ENCODE data around the gene FHAD1.
"Not testable (repeated sequence)": the region's sequence is repeated elsewhere in the genome, so short reads cannot be mapped to it uniquely, and the experiment has no call there.

FHAD1 gene

GRCh38 chr1:15303935-15304334, 56.9 kb downstream of the FHAD1 start:
- DNase-seq (ENCODE audit: low read depth in 4 of 4, low spot score in 1 of 4): no peak

GRCh38 chr1:15304708-15305467, 57.9 kb downstream of the FHAD1 start:
- DNase-seq (ENCODE audit: low read depth in 4 of 4, low spot score in 1 of 4): peak; percentile 54 to 68 (median 64)

- no peak for DNase-seq (ENCODE audit: low read depth in 4 of 4, low spot score in 1 of 4)
These were observed 58.4 kb downstream of the FHAD1 start for GRCh38 chr1:15305468-15305770.

- not testable (repeated sequence) for DNase-seq (ENCODE audit: low read depth in 4 of 4, low spot score in 1 of 4)
These were observed 59.3 kb downstream of the FHAD1 start for GRCh38 chr1:15306352-15306751.

GRCh38 chr1:15308135-15308534, 61.1 kb downstream of the FHAD1 start:
- no peak for DNase-seq (ENCODE audit: low read depth in 4 of 4, low spot score in 1 of 4)

GRCh38 chr1:15308621-15309027, 61.6 kb downstream of the FHAD1 start:
- DNase-seq (ENCODE audit: low read depth in 4 of 4, low spot score in 1 of 4): no peak

GRCh38 chr1:15309687-15310086, 62.7 kb downstream of the FHAD1 start:
- no peak for DNase-seq (ENCODE audit: low read depth in 4 of 4, low spot score in 1 of 4)

- no peak for DNase-seq (ENCODE audit: low read depth in 4 of 4, low spot score in 1 of 4)
These were observed 63.5 kb downstream of the FHAD1 start for GRCh38 chr1:15310544-15310943.

GRCh38 chr1:15311122-15311822, 64.2 kb downstream of the FHAD1 start:
- DNase-seq (ENCODE audit: low read depth in 4 of 4, low spot score in 1 of 4): no peak

- no peak for DNase-seq (ENCODE audit: low read depth in 4 of 4, low spot score in 1 of 4)
These were observed 64.9 kb downstream of the FHAD1 start for GRCh38 chr1:15311880-15312279.

GRCh38 chr1:15312626-15313411, 65.8 kb downstream of the FHAD1 start:
- no peak for DNase-seq (ENCODE audit: low read depth in 4 of 4, low spot score in 1 of 4)

- no peak for DNase-seq (ENCODE audit: low read depth in 4 of 4, low spot score in 1 of 4)
These were observed 67.6 kb downstream of the FHAD1 start for GRCh38 chr1:15314328-15315281.

- no peak for DNase-seq (ENCODE audit: low read depth in 4 of 4, low spot score in 1 of 4)
These were observed 68.8 kb downstream of the FHAD1 start for GRCh38 chr1:15315815-15316214.

GRCh38 chr1:15316510-15316909, 69.5 kb downstream of the FHAD1 start:
- DNase-seq (ENCODE audit: low read depth in 4 of 4, low spot score in 1 of 4): no peak

- no peak for DNase-seq (ENCODE audit: low read depth in 4 of 4, low spot score in 1 of 4)
These were observed 73.2 kb downstream of the FHAD1 start for GRCh38 chr1:15320267-15320666.

- DNase-seq (ENCODE audit: low read depth in 4 of 4, low spot score in 1 of 4): no peak
These were observed 74.6 kb downstream of the FHAD1 start for GRCh38 chr1:15321601-15322000.

- DNase-seq (ENCODE audit: low read depth in 4 of 4, low spot score in 1 of 4): no peak
These were observed 75.8 kb downstream of the FHAD1 start for GRCh38 chr1:15322648-15323350.

- peak; percentile 44 to 53 (median 48) for DNase-seq (ENCODE audit: low read depth in 4 of 4, low spot score in 1 of 4)
These were observed 76.4 kb downstream of the FHAD1 start for GRCh38 chr1:15323351-15323988.

GRCh38 chr1:15323989-15324868, 77.2 kb downstream of the FHAD1 start:
- no peak for DNase-seq (ENCODE audit: low read depth in 4 of 4, low spot score in 1 of 4)
